Common myeloid progenitor, CD34-positive (primary cell): ENCODE results near the gene ATG5.

ENCODE experiments used
- CTCF ChIA-PET: fragments of 350-600 bp; sonication (Branson Sonifier 250); formaldehyde crosslinking; loops from one replicate; lab custom pipeline; 2021; ENCODE audit warnings: antibody characterized with exemption; lab: Charles Lee
- POLR2A ChIA-PET: fragments of 350-600 bp; sonication (Branson Sonifier 250); formaldehyde crosslinking; loops from one replicate; lab custom pipeline; 2021; ENCODE audit warnings: antibody characterized with exemption; lab: Charles Lee
- DNase-seq, 3 donors: peaks; one replicate each; pipeline versions ENCODE4 v3.0.0 to v3.0.0-alpha.2; 2013
- H3K27ac ChIP-seq, 2 experiments: 1 replicate in 1 of 2; 2 replicates in 1 of 2; pipeline ENCODE4 v1.7.0; 2013; ENCODE audit warnings: inconsistent platforms in 2 of 2, low read length in 2 of 2, mild to moderate bottlenecking in 2 of 2, low read depth in 1 of 2, moderate library complexity in 1 of 2; ENCODE audit not compliant: severe bottlenecking in 2 of 2, insufficient read depth in 1 of 2, poor library complexity in 1 of 2
- H3K27me3 ChIP-seq, 5 experiments: replicated peaks in 2 of 5; 1 replicate in 3 of 5; 2 replicates in 2 of 5; pipeline versions ENCODE4 v1.6.1 to v1.7.0; 2013; ENCODE audit warnings: low read length in 4 of 5, mild to moderate bottlenecking in 2 of 5, moderate library complexity in 2 of 5, inconsistent platforms in 1 of 5; ENCODE audit not compliant: insufficient read depth in 5 of 5, control insufficient read depth in 4 of 5
- H3K36me3 ChIP-seq, 4 experiments: 1 replicate in 2 of 4; 2 replicates in 2 of 4; pipeline versions ENCODE4 v1.6.1 to v1.7.0; 2013; ENCODE audit warnings: low read length in 3 of 4, control low read depth in 1 of 4, mild to moderate bottlenecking in 1 of 4; ENCODE audit not compliant: control insufficient read depth in 4 of 4, insufficient read depth in 4 of 4
- H3K4me1 ChIP-seq, 4 experiments: 1 replicate in 3 of 4; 2 replicates in 1 of 4; pipeline versions ENCODE4 v1.6.1 to v1.7.1; 2013; ENCODE audit warnings: low read length in 3 of 4, mild to moderate bottlenecking in 3 of 4, control low read depth in 1 of 4, inconsistent platforms in 1 of 4, moderate library complexity in 1 of 4; ENCODE audit not compliant: control insufficient read depth in 4 of 4, insufficient read depth in 4 of 4; ENCODE audit errors: control extremely low read depth in 1 of 4
- H3K4me3 ChIP-seq, 7 experiments: 1 replicate in 4 of 7; 2 replicates in 3 of 7; pipeline versions ENCODE4 v1.5.1 to v1.7.0; 2013; ENCODE audit warnings: mild to moderate bottlenecking in 7 of 7, low read length in 6 of 7, moderate library complexity in 6 of 7, inconsistent platforms in 2 of 7, low read depth in 2 of 7, control low read depth in 1 of 7; ENCODE audit not compliant: insufficient read depth in 4 of 7, control insufficient read depth in 1 of 7; ENCODE audit errors: extremely low read depth in 1 of 7
- H3K9me3 ChIP-seq, 5 experiments: 1 replicate in 4 of 5; 2 replicates in 1 of 5; pipeline versions ENCODE4 v1.6.1 to v1.7.1; 2013; ENCODE audit warnings: low read length in 4 of 5, mild to moderate bottlenecking in 2 of 5, inconsistent platforms in 1 of 5, low read depth in 1 of 5, moderate library complexity in 1 of 5; ENCODE audit not compliant: control insufficient read depth in 4 of 5, insufficient read depth in 2 of 5; ENCODE audit errors: control extremely low read depth in 1 of 5
- WGBS: methylation state at CpG from one replicate; pipeline ENCODE4 v1.1.5; 2013; ENCODE audit not compliant: insufficient coverage; 5-methylcytosine and 5-hydroxymethylcytosine counted together

ATG5 gene

DNA sequence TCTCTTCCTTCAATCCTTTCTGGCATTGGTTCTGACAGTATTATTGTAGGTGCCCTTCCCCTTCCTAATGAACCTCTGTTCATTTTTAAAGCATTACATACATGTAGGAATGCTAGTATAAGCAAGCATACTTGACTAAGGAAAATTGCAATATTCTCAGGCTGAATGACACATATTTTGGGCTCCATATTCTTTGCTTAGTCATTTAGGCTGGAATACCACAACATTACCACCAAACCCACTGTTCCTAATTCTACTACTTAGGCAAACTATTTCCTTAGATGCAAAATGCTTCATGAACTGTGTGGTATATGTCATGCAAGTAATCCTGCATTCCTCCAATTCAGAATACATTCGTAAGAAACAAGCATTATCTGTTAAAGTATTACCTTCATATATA lies 125.6 kb downstream of the ATG5 start:
- H3K4me1 ChIP-seq = peaks cover 0 to 14% (median 5%) of the 10 kb centered on the region in 4 experiments
- DNase-seq = peak in 2 of 3 donors; percentile 10 to 11
- POLR2A ChIA-PET = no interaction called here
- H3K9me3 ChIP-seq = no peaks in the 10 kb centered on the region
- H3K27ac ChIP-seq = no peak overlapping the region
- H3K4me3 ChIP-seq = no peak overlapping the region
- WGBS = no CpG with 5 or more reads among the region's 1 CpG
- peaks cover 0 to 18% (median 8%) of the 10 kb centered on the region in 4 experiments for H3K36me3 ChIP-seq
- no peaks in the 10 kb centered on the region for H3K27me3 ChIP-seq
- CTCF ChIA-PET = no interaction called here

DNA sequence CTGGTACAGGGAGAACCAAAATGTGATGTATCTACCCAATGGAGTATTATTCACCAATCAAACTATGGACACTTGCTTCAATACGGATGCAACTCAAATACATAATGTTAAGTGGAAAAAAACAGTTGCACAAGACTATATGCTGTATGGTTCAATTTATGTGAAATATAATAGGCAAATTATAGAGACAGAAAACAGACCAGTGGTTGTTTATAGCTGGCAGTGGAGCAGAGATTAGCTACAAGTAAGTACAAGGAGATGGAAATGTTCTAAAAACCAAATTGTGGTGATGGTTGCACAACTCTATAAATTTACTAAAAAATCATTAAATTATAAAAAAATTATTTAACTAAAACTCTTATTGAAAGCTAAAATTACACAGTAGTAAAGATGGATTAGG lies 126.2 kb downstream of the ATG5 start:
- H3K9me3 ChIP-seq = no peaks in the 10 kb centered on the region
- ChIA-PET CTCF (interaction anchor here (0.5 kb wide), 1 partner anchor 212 kb away, joined by 3 read pairs; no protein-coding TSS in a partner anchor), POLR2A (no interaction called here)
- no peaks in the 10 kb centered on the region for H3K27me3 ChIP-seq
- H3K4me3 ChIP-seq = no peak overlapping the region
- no peak for DNase-seq
- H3K4me1 ChIP-seq = peaks cover 0 to 14% (median 5%) of the 10 kb centered on the region in 4 experiments
- no peak overlapping the region for H3K27ac ChIP-seq
- peaks cover 0 to 16% (median 8%) of the 10 kb centered on the region in 4 experiments for H3K36me3 ChIP-seq
- no CpG with 5 or more reads among the region's 1 CpG for WGBS

DNA sequence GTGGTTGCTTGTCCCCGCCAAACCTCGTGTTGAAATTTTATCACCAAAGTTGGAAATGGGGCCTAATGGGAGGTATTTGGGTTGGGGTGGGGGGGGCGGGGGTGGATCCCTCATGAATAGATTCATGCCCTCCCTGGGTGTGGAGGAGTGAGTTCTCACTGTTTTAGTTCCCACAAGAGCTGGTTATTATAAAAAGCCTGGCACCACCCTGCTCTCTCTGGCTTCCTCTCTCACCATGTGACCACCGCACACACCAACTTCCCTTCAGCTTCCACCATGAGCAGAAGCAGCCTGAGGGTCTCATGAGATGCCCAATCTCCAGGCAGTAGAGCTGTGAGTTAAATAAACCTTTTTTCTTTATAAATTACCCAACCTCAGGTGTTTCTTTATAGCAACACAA lies 128.1 kb downstream of the ATG5 start:
- CTCF ChIA-PET = interaction anchor here (1.5 kb wide), 1 partner anchor 9 kb away, joined by 4 read pairs; no protein-coding TSS in a partner anchor
- H3K4me1 ChIP-seq = peaks cover 0 to 14% (median 5%) of the 10 kb centered on the region in 4 experiments
- H3K4me3 ChIP-seq = no peak overlapping the region
- no peak overlapping the region for H3K27ac ChIP-seq
- H3K36me3 ChIP-seq = peaks cover 2 to 20% (median 8%) of the 10 kb centered on the region in 4 experiments
- H3K9me3 ChIP-seq = no peaks in the 10 kb centered on the region
- POLR2A ChIA-PET = no interaction called here
- DNase-seq = peak in 1 of 3 donors; percentile 12
- WGBS = 100% methylated on average over 2 of the region's 4 CpGs
- H3K27me3 ChIP-seq = no peaks in the 10 kb centered on the region

DNA sequence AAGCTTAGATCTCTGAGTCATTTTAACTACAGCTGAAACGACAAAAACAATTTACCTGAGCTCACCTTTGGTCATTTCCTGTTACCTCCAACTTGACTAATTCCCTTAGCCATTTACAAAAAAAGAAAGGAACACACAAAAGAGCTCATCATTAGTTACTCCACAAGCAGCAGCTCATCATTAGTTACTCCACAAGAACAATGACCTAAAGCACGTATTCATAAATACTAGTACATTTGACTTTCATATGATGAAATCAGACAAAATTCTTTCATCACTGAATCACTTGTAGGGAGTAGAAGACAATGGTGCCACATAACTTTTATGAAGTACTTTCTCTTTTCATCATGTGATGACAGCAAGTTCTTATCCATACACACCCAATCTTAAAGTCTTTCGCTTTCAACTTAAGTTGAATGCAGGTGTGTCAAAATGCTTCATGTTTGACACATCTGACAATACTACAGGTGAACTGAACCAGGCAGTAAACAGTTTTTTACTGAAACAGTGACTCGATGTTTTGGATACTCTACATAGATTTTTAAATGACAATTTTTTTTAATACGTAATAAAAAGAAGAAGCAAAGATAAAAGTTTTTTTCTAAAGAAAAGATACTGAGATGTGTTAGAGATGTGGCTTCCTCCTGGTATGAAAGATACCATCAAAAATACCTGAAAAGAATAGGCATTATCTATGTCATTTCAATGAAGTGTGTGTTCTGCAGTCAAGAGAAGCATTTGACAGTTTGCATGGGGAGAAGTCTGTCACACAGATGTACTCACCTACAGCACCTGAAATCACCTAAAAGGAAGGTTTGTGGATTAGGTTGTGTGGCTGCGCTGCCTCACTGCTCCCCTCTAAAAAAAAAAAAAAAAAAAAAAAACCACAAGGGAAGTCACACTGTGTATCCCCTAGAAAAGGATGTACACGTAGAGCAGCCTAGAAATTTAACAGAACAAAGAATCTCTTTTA lies 130.3 kb downstream of the ATG5 start:
- 100% methylated on average over 3 of the region's 7 CpGs for WGBS
- Histone ChIP-seq H3K27me3 (no peaks in the 10 kb centered on the region), H3K9me3 (no peaks in the 10 kb centered on the region), H3K4me3 (no peak overlapping the region), H3K36me3 (peaks cover 0 to 12% (median under 1%) of the 10 kb centered on the region in 4 experiments), H3K27ac (no peak overlapping the region), H3K4me1 (peaks cover 0 to 14% (median 5%) of the 10 kb centered on the region in 4 experiments)
- POLR2A ChIA-PET = no interaction called here
- CTCF ChIA-PET = interaction anchor here (1.2 kb wide), 1 partner anchor 27 kb away, joined by 3 read pairs; no protein-coding TSS in a partner anchor
- peak in 2 of 3 donors; percentile 13 to 26 for DNase-seq

DNA sequence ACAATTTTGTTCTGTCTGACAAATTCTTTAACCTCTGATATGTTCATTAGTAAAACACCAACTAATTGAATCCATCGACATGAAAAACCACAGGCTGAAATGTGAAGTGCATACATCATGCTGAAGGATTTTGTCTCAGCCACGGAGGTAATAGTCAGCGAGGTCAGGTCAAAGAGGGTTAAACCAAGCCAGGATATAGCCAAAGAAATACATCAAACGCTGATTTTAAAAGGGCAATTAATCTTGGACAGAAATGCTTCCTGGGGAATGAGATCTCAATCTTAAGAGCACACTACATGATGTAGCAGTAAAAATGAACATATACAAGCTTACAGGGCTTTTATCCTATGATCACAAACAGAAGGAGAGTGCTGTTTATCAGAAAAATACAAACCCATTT lies 132.7 kb downstream of the ATG5 start:
- H3K27ac ChIP-seq = no peak overlapping the region
- H3K36me3 ChIP-seq = peaks cover 0 to 7% (median under 1%) of the 10 kb centered on the region in 4 experiments
- no peaks in the 10 kb centered on the region for H3K27me3 ChIP-seq
- ChIA-PET CTCF (interaction anchor here (1.2 kb wide), 1 partner anchor 76 kb away, joined by 3 read pairs; no protein-coding TSS in a partner anchor), POLR2A (no interaction called here)
- peaks cover 0 to 8% (median 5%) of the 10 kb centered on the region in 4 experiments for H3K4me1 ChIP-seq
- no peak for DNase-seq
- H3K4me3 ChIP-seq = no peak overlapping the region
- H3K9me3 ChIP-seq = no peaks in the 10 kb centered on the region
- WGBS = 60% methylated on average over 1 of the region's 4 CpGs

DNA sequence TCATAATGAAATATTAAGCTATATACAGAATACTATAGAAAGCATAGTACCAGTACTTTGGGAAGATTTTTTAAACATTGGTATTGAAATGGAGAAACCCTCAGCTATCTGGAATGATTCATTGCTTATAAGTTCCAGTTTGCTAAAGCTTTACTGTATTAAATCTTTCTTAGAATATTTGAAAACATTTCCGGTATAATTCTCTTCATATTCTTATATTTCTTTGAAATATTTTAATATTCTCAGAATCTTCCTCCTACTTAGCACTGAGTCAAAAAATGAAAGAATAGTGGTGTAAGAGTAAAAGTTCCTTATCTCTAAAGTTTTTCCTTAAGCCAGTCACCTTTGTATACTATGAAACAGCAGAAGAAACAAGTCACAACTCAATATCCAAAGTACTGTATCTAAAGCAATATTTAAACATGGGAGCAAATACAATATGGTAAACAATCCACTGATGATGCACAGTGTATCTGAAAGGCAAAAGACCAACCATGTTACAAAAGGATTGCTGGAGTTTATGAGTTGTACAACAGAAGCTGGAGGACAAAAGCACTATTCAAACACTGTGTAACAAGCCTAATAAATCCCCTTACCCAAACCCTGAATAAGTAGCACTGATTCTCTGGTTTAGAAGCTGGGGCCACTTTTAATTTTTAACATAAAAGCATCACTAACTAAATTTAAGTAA lies 137.3 kb downstream of the ATG5 start:
- ChIA-PET POLR2A (interaction anchor here (0.6 kb wide), 1 partner anchor 1256 kb away, joined by 3 read pairs; no protein-coding TSS in a partner anchor), CTCF (interaction anchor here (1.4 to 2.0 kb wide), 2 partner anchors 9 to 35 kb away, joined by 3 to 4 read pairs; no protein-coding TSS in a partner anchor)
- Histone ChIP-seq H3K4me1 (no peaks in the 10 kb centered on the region), H3K9me3 (no peaks in the 10 kb centered on the region), H3K36me3 (peaks cover 0 to 7% (median 6%) of the 10 kb centered on the region in 4 experiments), H3K4me3 (no peak overlapping the region), H3K27ac (no peak overlapping the region), H3K27me3 (no peaks in the 10 kb centered on the region)
- no peak for DNase-seq
- WGBS = no CpG with 5 or more reads among the region's 1 CpG
